A549 (cell line): ENCODE results near the gene EMD.

Experiments used
- BCL3 ChIP-seq: fragments of >200 bp; sonication (Bioruptor Twin); formaldehyde crosslinking; IDR thresholded peaks from 3 replicates; pipeline ENCODE4 v1.6.1; 2016
- BHLHE40 ChIP-seq: IDR thresholded peaks from 2 replicates; pipeline ENCODE4 v1.6.1; 2012; ENCODE audit warnings: low read depth, low read length, inconsistent platforms
- CHD2 ChIP-seq: fragments of 150-350 bp; IDR thresholded peaks from 2 replicates; pipeline ENCODE4 v1.6.1; 2014; ENCODE audit warnings: low read length; ENCODE audit not compliant: partially characterized antibody
- CTCF ChIP-seq: fragments of >200 bp; sonication (Bioruptor Twin); formaldehyde crosslinking; IDR thresholded peaks from 3 replicates; pipeline ENCODE4 v1.5.1; 2016
- EP300 ChIP-seq, 2 experiments: fragments of >200 bp; sonication (Bioruptor Twin); formaldehyde crosslinking; IDR thresholded peaks; 2 replicates in 1 of 2; 3 replicates in 1 of 2; pipeline ENCODE4 v1.6.1; 2016 to 2017
- HDAC2 ChIP-seq: fragments of 200-600 bp; sonication (generic); IDR thresholded peaks from 2 replicates; pipeline ENCODE4 v1.6.1; 2016
- HMGXB4 ChIP-seq: fragments of 250-450 bp; sonication (Bioruptor Pico); IDR thresholded peaks from 2 replicates; pipeline ENCODE4 v1.5.0; 2021; ENCODE audit warnings: mild to moderate bottlenecking, moderate library complexity, borderline replicate concordance
- MAFK ChIP-seq: fragments of 450-650 bp; IDR thresholded peaks from 2 replicates; pipeline ENCODE4 v1.6.1; 2014; ENCODE audit not compliant: partially characterized antibody
- MAX ChIP-seq: IDR thresholded peaks from 2 replicates; pipeline ENCODE4 v1.6.1; 2012
- MAZ ChIP-seq: fragments of 150-350 bp; IDR thresholded peaks from 2 replicates; pipeline ENCODE4 v1.6.1; 2014; ENCODE audit warnings: antibody characterized with exemption, low read depth, low read length, borderline replicate concordance
- MYC ChIP-seq: IDR thresholded peaks from 2 replicates; pipeline ENCODE4 v1.6.1; 2012; ENCODE audit warnings: mild to moderate bottlenecking, inconsistent platforms, low read length, improper control_type of control experiment, borderline replicate concordance
- RAD21 ChIP-seq, 2 experiments: fragments of >200 bp in 1 of 2; sonication (Bioruptor Twin) in 1 of 2; formaldehyde crosslinking in 1 of 2; IDR thresholded peaks in 1 of 2; conservative IDR thresholded peaks in 1 of 2; 2 replicates in 1 of 2; 3 replicates in 1 of 2; pipeline ENCODE4 v1.6.1; 2012 to 2018; ENCODE audit warnings: inconsistent platforms in 1 of 2
- REST ChIP-seq: fragments of 200-600 bp; sonication (generic); IDR thresholded peaks from 2 replicates; pipeline ENCODE4 v1.6.1; 2016; ENCODE audit warnings: antibody characterized with exemption, mild to moderate bottlenecking, moderate library complexity
- USF2 ChIP-seq: fragments of 450-650 bp; IDR thresholded peaks from 2 replicates; pipeline ENCODE4 v1.6.1; 2014; ENCODE audit warnings: antibody characterized with exemption

GRCh38 chrX:154419688-154420401 lies 40.8 kb downstream of the EMD start:
- TF ChIP-seq MAFK = no peak
- TF ChIP-seq CTCF = no peak
- TF ChIP-seq BHLHE40 = no peak
- TF ChIP-seq CHD2 = no peak
- no peak for TF ChIP-seq MAZ
- TF ChIP-seq EP300 (IDR thresholded peaks at IDR 0.05) = no peak
- no peak for TF ChIP-seq USF2
- TF ChIP-seq MAX = no peak
- TF ChIP-seq MYC = no peak
- no peak for TF ChIP-seq HMGXB4 (CRISPR knock-in tag)
- TF ChIP-seq REST = no peak
- no peak for TF ChIP-seq HDAC2
- no peak for TF ChIP-seq RAD21 (conservative IDR thresholded peaks at IDR 0.05 in 1 of 2, IDR thresholded peaks at IDR 0.05 in 1 of 2)
- no peak for TF ChIP-seq BCL3
